GM23338 (cell line): ENCODE measurements around the gene MAPRE3. TPM values are rescaled to one million over a fixed set of nuclear protein-coding genes. Genes with fewer than 3 reads are reported as not detected.

Source experiments
- ATAC-seq: fragments of 200-7000 bp; cut with Tn5 transposase; 3 replicates; pipeline ENCODE4 v1.9.1; 2020
- DNase-seq: peaks from one replicate; pipeline ENCODE4 v3.0.0-alpha.2; 2015; ENCODE audit warnings: low spot score
- H2AFZ ChIP-seq: fragments of 200-600 bp; sonication (generic); 2 replicates; pipeline ENCODE4 v1.8.0; 2016; ENCODE audit warnings: antibody characterized with exemption, mild to moderate bottlenecking, moderate library complexity
- H3F3A ChIP-seq: fragments of 200-600 bp; sonication (generic); replicated peaks from 2 replicates; pipeline ENCODE4 v1.8.0; 2017; ENCODE audit warnings: antibody characterized with exemption, mixed run types, low read depth
- H3K27ac ChIP-seq: fragments of 200-600 bp; sonication (generic); 2 replicates; pipeline ENCODE4 v1.6.1; 2016; ENCODE audit warnings: low read depth
- H3K27me3 ChIP-seq: fragments of 200-600 bp; sonication (generic); 2 replicates; pipeline ENCODE4 v1.8.0; 2016; ENCODE audit warnings: mild to moderate bottlenecking, mixed run types, moderate library complexity; ENCODE audit not compliant: insufficient read depth
- H3K36me3 ChIP-seq: fragments of 200-600 bp; sonication (generic); 2 replicates; pipeline ENCODE4 v1.8.0; 2016; ENCODE audit warnings: mild to moderate bottlenecking; ENCODE audit not compliant: insufficient read depth
- H3K4me1 ChIP-seq: fragments of 200-600 bp; sonication (generic); 2 replicates; pipeline ENCODE4 v1.8.0; 2016; ENCODE audit warnings: mild to moderate bottlenecking, moderate library complexity; ENCODE audit not compliant: insufficient read depth
- H3K4me2 ChIP-seq: fragments of 200-600 bp; sonication (generic); 2 replicates; pipeline ENCODE4 v1.7.1; 2017; ENCODE audit warnings: mixed run types
- H3K4me3 ChIP-seq: fragments of 200-600 bp; sonication (generic); 2 replicates; pipeline ENCODE4 v1.6.1; 2016; ENCODE audit warnings: mixed run types
- H3K79me2 ChIP-seq: fragments of 200-600 bp; sonication (generic); replicated peaks from 2 replicates; pipeline ENCODE4 v1.8.0; 2017; ENCODE audit warnings: mild to moderate bottlenecking; ENCODE audit not compliant: insufficient read depth
- H3K9me2 ChIP-seq: fragments of 200-600 bp; sonication (generic); 2 replicates; pipeline ENCODE4 v1.8.0; 2017; ENCODE audit not compliant: insufficient read depth
- H4K20me1 ChIP-seq: fragments of 200-600 bp; sonication (generic); replicated peaks from 2 replicates; pipeline ENCODE4 v1.8.0; 2017; ENCODE audit warnings: mild to moderate bottlenecking; ENCODE audit not compliant: insufficient read depth
- H3K27ac Mint-ChIP-seq: 2 replicates; pipeline ENCODE4 v1.8.0; 2020; ENCODE audit warnings: inconsistent platforms, mild to moderate bottlenecking, moderate library complexity, mixed read lengths
- H3K27me3 Mint-ChIP-seq: 3 replicates; pipeline ENCODE4 v1.8.0; 2022; ENCODE audit warnings: low read depth, mild to moderate bottlenecking, moderate library complexity, mixed read lengths, inconsistent platforms; ENCODE audit not compliant: insufficient read depth, poor library complexity
- H3K36me3 Mint-ChIP-seq: 3 replicates; pipeline ENCODE4 v1.8.0; 2021; ENCODE audit warnings: low read depth, mild to moderate bottlenecking, inconsistent platforms, moderate library complexity, mixed read lengths
- H3K4me1 Mint-ChIP-seq: 3 replicates; pipeline ENCODE4 v1.8.0; 2020; ENCODE audit warnings: mild to moderate bottlenecking, inconsistent platforms, mixed read lengths
- H3K4me3 Mint-ChIP-seq: 3 replicates; pipeline ENCODE4 v1.8.0; 2021; ENCODE audit warnings: moderate library complexity, mild to moderate bottlenecking, inconsistent platforms, mixed read lengths
- H3K9me3 Mint-ChIP-seq: 3 replicates; pipeline ENCODE4 v1.8.0; 2020; ENCODE audit warnings: moderate library complexity, mild to moderate bottlenecking, inconsistent platforms, mixed read lengths
- CREB1 ChIP-seq: fragments of 250-450 bp; sonication (Bioruptor Pico); IDR thresholded peaks from 2 replicates; pipeline ENCODE4 v1.5.0; 2020; ENCODE audit warnings: low read depth, mild to moderate bottlenecking, moderate library complexity
- EZH2 ChIP-seq: fragments of 200-600 bp; sonication (generic); IDR thresholded peaks from one replicate; pipeline ENCODE4 v1.8.0; 2017; ENCODE audit warnings: antibody characterized with exemption, mild to moderate bottlenecking, low read depth; ENCODE audit not compliant: unreplicated experiment
- EZH2phosphoT487 ChIP-seq: fragments of 200-600 bp; sonication (generic); IDR thresholded peaks from one replicate; pipeline ENCODE4 v1.8.1; 2018; ENCODE audit warnings: antibody characterized with exemption; ENCODE audit not compliant: unreplicated experiment
- JUNB ChIP-seq: IDR thresholded peaks from one replicate; pipeline ENCODE4 v1.6.1; 2016; ENCODE audit warnings: antibody characterized with exemption; ENCODE audit not compliant: unreplicated experiment
- NANOG ChIP-seq: IDR thresholded peaks from 2 replicates; pipeline ENCODE4 v1.6.1; 2016; ENCODE audit warnings: antibody characterized with exemption, borderline replicate concordance
- POLR2AphosphoS5 ChIP-seq: IDR thresholded peaks from 2 replicates; pipeline ENCODE4 v1.6.1; 2016; ENCODE audit warnings: antibody characterized with exemption, low read depth
- STAT1 ChIP-seq: IDR thresholded peaks from one replicate; pipeline ENCODE4 v1.6.1; 2016; ENCODE audit warnings: antibody characterized with exemption; ENCODE audit not compliant: unreplicated experiment
- ZNF114 ChIP-seq: fragments of 250-450 bp; sonication (Bioruptor Pico); IDR thresholded peaks from 2 replicates; pipeline ENCODE4 v1.5.0; 2020; ENCODE audit warnings: mild to moderate bottlenecking, moderate library complexity
- ZNF331 ChIP-seq: fragments of 250-450 bp; sonication (Bioruptor Pico); IDR thresholded peaks from 2 replicates; pipeline ENCODE4 v1.5.0; 2020; ENCODE audit warnings: low read depth, mild to moderate bottlenecking, moderate library complexity
- polyA plus RNA-seq: library from polyadenylated mRNA; unstranded; fragments of >200 nt; fragmentation: Nextera tagmentation; extraction: Ambion mirVana; gene quantifications from 2 replicates; pipeline ENCODE4 v1.2.1, GENCODE V29; 2016
- total RNA-seq: library from RNA; depleted of rRNA; stranded (reverse); fragments of >200 nt; shearing (Covaris generic); gene quantifications from 2 replicates; pipeline ENCODE4 v1.2.3, GENCODE V29; 2014
- TF ChIP-seq, protein P1 (sequence below), 2 experiments: fragments of 200-600 bp in 1 of 2; sonication (generic) in 1 of 2; conservative IDR thresholded peaks; 2 replicates each; pipeline versions ENCODE4 v1.5.1 to v1.6.1; 2016 to 2017; ENCODE audit warnings: antibody characterized with exemption in 2 of 2, low read depth in 2 of 2, mild to moderate bottlenecking in 2 of 2, moderate library complexity in 1 of 2
- TF ChIP-seq, protein P2 (sequence below): fragments of 250-450 bp; sonication (Bioruptor Pico); IDR thresholded peaks from 2 replicates; pipeline ENCODE4 v1.5.0; 2020; ENCODE audit warnings: mild to moderate bottlenecking, moderate library complexity
- TF ChIP-seq, protein P3 (sequence below): IDR thresholded peaks from one replicate; pipeline ENCODE4 v1.6.1; 2018; ENCODE audit warnings: antibody characterized with exemption; ENCODE audit not compliant: unreplicated experiment
- TF ChIP-seq, protein P4 (sequence below): IDR thresholded peaks from 2 replicates; pipeline ENCODE4 v1.6.1; 2016; ENCODE audit warnings: antibody characterized with exemption

Gene MAPRE3
- total and polyA plus RNA-seq, 2 experiments from 2014 or later, result 3.3 to 4.5 TPM

DNA sequence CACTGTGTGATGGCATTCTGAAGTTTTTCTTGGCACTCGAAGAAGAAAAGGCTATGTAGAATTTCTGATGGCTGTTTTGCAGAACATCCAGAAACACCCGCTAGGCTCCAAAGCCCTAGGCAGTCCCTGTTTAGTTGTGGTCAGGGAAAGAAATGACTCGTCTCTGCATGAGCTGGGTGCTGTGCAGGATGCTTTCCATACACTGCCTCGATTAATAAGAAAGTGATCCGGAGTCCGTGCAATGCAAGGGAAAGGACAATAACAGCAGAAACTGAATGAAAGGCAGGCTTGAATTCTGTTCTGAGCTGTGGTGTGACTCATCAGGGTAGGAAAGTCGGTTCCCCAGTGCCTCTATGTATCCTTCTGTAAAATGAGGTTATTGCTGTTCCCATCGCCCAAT is 18.7 kb downstream of the MAPRE3 start:
- Histone ChIP-seq H3K36me3 (no peaks in the 10 kb centered on the region), H4K20me1 (no peaks in the 10 kb centered on the region; the same call in 1 of the 2 replicates), H3K4me1 (no peaks in the 10 kb centered on the region), H2AFZ (no peak overlapping the region), H3K27me3 (no peaks in the 10 kb centered on the region), H3K4me3 (no peak overlapping the region), H3K27ac (no peak overlapping the region), H3F3A (no peaks in the 10 kb centered on the region), H3K79me2 (no peaks in the 10 kb centered on the region), H3K4me2 (no peak overlapping the region), H3K9me2 (no peaks in the 10 kb centered on the region)
- Mint-ChIP-seq H3K4me1 (peaks cover 2% of the 10 kb centered on the region; the same call in 2 of the 3 replicates), H3K36me3 (no peaks in the 10 kb centered on the region), H3K27ac (no peak overlapping the region), H3K4me3 (no peak overlapping the region), H3K27me3 (peaks cover 1% of the 10 kb centered on the region), H3K9me3 (no peaks in the 10 kb centered on the region)
- no peak for DNase-seq
- TF ChIP-seq POLR2AphosphoS5, result no peak
- no peak for TF ChIP-seq EZH2phosphoT487
- TF ChIP-seq JUNB, result no peak
- TF ChIP-seq STAT1, result no peak
- no peak for TF ChIP-seq EZH2
- TF ChIP-seq, protein P1, sequence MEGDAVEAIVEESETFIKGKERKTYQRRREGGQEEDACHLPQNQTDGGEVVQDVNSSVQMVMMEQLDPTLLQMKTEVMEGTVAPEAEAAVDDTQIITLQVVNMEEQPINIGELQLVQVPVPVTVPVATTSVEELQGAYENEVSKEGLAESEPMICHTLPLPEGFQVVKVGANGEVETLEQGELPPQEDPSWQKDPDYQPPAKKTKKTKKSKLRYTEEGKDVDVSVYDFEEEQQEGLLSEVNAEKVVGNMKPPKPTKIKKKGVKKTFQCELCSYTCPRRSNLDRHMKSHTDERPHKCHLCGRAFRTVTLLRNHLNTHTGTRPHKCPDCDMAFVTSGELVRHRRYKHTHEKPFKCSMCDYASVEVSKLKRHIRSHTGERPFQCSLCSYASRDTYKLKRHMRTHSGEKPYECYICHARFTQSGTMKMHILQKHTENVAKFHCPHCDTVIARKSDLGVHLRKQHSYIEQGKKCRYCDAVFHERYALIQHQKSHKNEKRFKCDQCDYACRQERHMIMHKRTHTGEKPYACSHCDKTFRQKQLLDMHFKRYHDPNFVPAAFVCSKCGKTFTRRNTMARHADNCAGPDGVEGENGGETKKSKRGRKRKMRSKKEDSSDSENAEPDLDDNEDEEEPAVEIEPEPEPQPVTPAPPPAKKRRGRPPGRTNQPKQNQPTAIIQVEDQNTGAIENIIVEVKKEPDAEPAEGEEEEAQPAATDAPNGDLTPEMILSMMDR (conservative IDR thresholded peaks at IDR 0.05; ENCODE audit: low read depth in 2 of 2), result no peak
- TF ChIP-seq, protein P2, sequence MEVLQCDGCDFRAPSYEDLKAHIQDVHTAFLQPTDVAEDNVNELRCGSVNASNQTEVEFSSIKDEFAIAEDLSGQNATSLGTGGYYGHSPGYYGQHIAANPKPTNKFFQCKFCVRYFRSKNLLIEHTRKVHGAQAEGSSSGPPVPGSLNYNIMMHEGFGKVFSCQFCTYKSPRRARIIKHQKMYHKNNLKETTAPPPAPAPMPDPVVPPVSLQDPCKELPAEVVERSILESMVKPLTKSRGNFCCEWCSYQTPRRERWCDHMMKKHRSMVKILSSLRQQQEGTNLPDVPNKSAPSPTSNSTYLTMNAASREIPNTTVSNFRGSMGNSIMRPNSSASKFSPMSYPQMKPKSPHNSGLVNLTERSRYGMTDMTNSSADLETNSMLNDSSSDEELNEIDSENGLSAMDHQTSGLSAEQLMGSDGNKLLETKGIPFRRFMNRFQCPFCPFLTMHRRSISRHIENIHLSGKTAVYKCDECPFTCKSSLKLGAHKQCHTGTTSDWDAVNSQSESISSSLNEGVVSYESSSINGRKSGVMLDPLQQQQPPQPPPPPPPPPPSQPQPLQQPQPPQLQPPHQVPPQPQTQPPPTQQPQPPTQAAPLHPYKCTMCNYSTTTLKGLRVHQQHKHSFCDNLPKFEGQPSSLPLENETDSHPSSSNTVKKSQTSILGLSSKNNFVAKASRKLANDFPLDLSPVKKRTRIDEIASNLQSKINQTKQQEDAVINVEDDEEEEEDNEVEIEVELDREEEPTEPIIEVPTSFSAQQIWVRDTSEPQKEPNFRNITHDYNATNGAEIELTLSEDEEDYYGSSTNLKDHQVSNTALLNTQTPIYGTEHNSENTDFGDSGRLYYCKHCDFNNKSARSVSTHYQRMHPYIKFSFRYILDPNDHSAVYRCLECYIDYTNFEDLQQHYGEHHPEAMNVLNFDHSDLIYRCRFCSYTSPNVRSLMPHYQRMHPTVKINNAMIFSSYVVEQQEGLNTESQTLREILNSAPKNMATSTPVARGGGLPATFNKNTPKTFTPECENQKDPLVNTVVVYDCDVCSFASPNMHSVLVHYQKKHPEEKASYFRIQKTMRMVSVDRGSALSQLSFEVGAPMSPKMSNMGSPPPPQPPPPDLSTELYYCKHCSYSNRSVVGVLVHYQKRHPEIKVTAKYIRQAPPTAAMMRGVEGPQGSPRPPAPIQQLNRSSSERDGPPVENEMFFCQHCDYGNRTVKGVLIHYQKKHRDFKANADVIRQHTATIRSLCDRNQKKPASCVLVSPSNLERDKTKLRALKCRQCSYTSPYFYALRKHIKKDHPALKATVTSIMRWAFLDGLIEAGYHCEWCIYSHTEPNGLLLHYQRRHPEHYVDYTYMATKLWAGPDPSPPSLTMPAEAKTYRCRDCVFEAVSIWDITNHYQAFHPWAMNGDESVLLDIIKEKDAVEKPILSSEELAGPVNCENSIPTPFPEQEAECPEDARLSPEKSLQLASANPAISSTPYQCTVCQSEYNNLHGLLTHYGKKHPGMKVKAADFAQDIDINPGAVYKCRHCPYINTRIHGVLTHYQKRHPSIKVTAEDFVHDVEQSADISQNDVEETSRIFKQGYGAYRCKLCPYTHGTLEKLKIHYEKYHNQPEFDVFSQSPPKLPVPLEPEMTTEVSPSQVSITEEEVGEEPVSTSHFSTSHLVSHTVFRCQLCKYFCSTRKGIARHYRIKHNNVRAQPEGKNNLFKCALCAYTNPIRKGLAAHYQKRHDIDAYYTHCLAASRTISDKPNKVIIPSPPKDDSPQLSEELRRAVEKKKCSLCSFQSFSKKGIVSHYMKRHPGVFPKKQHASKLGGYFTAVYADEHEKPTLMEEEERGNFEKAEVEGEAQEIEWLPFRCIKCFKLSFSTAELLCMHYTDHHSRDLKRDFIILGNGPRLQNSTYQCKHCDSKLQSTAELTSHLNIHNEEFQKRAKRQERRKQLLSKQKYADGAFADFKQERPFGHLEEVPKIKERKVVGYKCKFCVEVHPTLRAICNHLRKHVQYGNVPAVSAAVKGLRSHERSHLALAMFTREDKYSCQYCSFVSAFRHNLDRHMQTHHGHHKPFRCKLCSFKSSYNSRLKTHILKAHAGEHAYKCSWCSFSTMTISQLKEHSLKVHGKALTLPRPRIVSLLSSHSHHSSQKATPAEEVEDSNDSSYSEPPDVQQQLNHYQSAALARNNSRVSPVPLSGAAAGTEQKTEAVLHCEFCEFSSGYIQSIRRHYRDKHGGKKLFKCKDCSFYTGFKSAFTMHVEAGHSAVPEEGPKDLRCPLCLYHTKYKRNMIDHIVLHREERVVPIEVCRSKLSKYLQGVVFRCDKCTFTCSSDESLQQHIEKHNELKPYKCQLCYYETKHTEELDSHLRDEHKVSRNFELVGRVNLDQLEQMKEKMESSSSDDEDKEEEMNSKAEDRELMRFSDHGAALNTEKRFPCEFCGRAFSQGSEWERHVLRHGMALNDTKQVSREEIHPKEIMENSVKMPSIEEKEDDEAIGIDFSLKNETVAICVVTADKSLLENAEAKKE (CRISPR knock-in tag), result no peak
- TF ChIP-seq ZNF331 (CRISPR knock-in tag), result no peak
- TF ChIP-seq CREB1 (CRISPR knock-in tag), result no peak
- no peak for TF ChIP-seq NANOG
- TF ChIP-seq ZNF114 (CRISPR knock-in tag), result no peak
- TF ChIP-seq, protein P3, sequence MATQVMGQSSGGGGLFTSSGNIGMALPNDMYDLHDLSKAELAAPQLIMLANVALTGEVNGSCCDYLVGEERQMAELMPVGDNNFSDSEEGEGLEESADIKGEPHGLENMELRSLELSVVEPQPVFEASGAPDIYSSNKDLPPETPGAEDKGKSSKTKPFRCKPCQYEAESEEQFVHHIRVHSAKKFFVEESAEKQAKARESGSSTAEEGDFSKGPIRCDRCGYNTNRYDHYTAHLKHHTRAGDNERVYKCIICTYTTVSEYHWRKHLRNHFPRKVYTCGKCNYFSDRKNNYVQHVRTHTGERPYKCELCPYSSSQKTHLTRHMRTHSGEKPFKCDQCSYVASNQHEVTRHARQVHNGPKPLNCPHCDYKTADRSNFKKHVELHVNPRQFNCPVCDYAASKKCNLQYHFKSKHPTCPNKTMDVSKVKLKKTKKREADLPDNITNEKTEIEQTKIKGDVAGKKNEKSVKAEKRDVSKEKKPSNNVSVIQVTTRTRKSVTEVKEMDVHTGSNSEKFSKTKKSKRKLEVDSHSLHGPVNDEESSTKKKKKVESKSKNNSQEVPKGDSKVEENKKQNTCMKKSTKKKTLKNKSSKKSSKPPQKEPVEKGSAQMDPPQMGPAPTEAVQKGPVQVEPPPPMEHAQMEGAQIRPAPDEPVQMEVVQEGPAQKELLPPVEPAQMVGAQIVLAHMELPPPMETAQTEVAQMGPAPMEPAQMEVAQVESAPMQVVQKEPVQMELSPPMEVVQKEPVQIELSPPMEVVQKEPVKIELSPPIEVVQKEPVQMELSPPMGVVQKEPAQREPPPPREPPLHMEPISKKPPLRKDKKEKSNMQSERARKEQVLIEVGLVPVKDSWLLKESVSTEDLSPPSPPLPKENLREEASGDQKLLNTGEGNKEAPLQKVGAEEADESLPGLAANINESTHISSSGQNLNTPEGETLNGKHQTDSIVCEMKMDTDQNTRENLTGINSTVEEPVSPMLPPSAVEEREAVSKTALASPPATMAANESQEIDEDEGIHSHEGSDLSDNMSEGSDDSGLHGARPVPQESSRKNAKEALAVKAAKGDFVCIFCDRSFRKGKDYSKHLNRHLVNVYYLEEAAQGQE, result no peak
- TF ChIP-seq, protein P4, sequence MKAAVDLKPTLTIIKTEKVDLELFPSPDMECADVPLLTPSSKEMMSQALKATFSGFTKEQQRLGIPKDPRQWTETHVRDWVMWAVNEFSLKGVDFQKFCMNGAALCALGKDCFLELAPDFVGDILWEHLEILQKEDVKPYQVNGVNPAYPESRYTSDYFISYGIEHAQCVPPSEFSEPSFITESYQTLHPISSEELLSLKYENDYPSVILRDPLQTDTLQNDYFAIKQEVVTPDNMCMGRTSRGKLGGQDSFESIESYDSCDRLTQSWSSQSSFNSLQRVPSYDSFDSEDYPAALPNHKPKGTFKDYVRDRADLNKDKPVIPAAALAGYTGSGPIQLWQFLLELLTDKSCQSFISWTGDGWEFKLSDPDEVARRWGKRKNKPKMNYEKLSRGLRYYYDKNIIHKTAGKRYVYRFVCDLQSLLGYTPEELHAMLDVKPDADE, result no peak
- ATAC-seq, result no peak
